ENCODE data around the gene NCAN. TPM values are rescaled to one million over a fixed set of nuclear protein-coding genes. Genes with fewer than 3 reads are reported as not detected.

The NCAN gene
- total RNA-seq, 4 donors from 2014 or later, result not detected

DNA sequence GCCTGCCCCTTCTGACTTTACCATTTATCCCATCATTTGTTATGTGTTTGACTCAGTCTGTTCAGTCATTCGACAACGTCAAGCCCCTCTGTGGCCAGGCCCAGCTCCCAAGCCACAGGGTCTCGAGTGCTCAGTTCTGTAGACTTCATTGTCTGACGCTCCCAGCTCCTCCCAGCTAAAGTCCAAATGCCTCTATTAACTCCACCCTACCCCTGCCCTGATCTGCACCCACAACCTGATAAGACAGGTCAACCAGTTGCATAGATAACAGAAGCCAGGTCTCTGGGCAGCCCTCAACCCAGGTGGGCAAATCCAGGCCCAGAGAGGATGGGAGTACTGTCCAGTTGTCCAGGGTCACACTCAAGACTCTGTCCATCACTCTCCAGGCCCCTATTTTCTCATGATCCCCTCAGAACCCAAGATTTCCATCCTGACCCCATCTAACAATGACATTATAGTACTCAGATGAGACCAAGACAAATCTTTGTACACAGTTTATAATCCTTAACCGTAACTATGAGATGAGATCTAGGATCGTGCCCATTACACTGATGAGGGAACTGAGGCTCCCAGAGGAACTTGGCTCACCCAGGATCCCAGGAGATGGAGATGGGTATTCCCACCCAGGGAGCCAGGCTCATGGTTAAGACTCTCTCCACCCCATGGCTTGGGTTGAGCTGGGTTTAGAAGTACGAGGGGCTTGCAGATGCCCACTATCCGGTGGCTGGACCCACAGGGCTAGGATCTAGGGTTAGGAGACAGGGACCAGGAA, 60.3 kb downstream of the NCAN start:
- no peak overlapping the region for H3K4me3 ChIP-seq (ENCODE audit: low read depth, poor library complexity, severe bottlenecking)
- WGBS, 2 donors, result 94 to 95% methylated on average over 8 of the region's 8 CpGs
- DNase-seq (ENCODE audit: low spot score in 2 of 2), result no peak
- TF ChIP-seq POLR2A (IDR thresholded peaks at IDR 0.05) (no peak), CTCF (IDR thresholded peaks at IDR 0.05) (no peak)
- intact Hi-C loops (cut with DNase I; ENCODE audit: low total_unique reads), result no loop called here

GRCh38 chr19:19274146-19274545, 62.4 kb downstream of the NCAN start:
- WGBS, 2 donors, result 78 to 81% methylated on average over 6 to 8 of the region's 8 CpGs
- H3K4me3 ChIP-seq (ENCODE audit: low read depth, poor library complexity, severe bottlenecking), result no peak overlapping the region
- intact Hi-C loops (cut with DNase I; ENCODE audit: low total_unique reads), result no loop called here
- no peak for DNase-seq (ENCODE audit: low spot score in 2 of 2)
- TF ChIP-seq POLR2A (IDR thresholded peaks at IDR 0.05) (no peak), CTCF (IDR thresholded peaks at IDR 0.05) (no peak)

DNA sequence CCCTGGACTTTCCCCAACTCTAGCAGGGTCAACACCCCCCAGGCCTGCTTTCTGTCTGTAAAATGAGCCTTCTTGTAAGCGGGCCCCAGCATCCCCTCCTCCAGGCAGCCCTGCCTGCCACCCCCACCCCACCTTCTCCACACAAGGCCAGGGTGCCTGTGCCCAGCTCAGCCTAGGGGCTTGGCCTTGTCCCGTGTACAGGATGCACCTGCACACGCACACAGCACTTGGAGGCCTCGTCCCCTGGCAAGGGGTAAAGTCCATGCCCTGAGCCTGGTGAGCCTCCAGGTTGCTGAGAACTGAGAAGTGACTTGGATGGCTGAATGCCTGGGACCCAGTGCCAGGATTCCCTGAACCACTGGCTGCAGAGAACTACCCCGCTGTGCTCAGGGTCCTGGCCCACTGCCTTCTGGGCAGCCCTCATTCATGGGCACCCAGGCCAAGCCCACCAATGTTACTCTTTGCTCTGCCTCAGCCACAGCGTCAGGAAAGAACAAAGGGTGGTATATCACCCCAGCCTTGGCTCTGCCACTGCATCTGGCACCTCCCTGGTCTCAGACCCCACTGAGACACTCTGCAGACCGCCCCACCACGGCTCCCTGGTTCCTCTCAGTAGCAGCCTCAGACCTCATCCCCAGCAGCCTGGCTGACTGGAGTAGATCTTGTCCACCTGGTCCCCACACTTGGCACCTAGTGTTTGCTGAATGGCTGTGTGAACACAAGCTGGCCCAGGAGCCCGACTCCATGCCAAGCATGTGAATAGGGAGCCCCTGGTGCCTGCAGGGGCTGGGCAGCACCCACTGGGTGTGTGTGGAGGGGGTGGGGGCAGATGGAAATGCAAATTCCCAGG, 63.2 kb downstream of the NCAN start:
- TF ChIP-seq POLR2A (IDR thresholded peaks at IDR 0.05), result no peak
- no peak for TF ChIP-seq CTCF (IDR thresholded peaks at IDR 0.05)
- WGBS, 2 donors, result 62 to 64% methylated on average over 8 to 9 of the region's 9 CpGs
- intact Hi-C loops (cut with DNase I; ENCODE audit: low total_unique reads), result no loop called here
- no peak for DNase-seq (ENCODE audit: low spot score in 2 of 2)
- no peak overlapping the region for H3K4me3 ChIP-seq (ENCODE audit: low read depth, poor library complexity, severe bottlenecking)

DNA sequence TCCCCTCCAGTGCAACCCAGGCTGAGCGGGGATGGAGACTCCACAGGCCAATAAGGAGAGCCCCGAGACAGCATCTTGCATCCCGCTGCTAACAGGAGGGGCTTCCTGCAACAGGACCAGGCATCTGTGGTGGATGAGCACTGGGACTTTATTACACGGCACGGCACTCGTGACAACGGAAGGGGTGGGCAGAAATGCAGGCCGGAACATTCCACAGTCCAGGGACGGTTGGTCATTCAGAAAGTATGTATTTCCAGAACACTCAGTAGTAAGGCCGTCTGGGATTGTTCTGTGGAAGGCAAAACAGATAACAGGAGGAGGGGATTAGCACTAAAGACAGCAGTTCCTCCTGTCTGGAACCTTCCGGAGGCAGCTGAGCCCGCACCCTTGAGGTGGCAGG, 64.6 kb downstream of the NCAN start:
- intact Hi-C loops (cut with DNase I; ENCODE audit: low total_unique reads), result no loop called here
- WGBS, 2 donors, result 87 to 93% methylated on average over 12 of the region's 12 CpGs
- DNase-seq (ENCODE audit: low spot score in 2 of 2), result no peak
- TF ChIP-seq CTCF (IDR thresholded peaks at IDR 0.05) (no peak), POLR2A (IDR thresholded peaks at IDR 0.05) (no peak)
- H3K4me3 ChIP-seq (ENCODE audit: low read depth, poor library complexity, severe bottlenecking), result no peak overlapping the region

- intact Hi-C loops (cut with DNase I; ENCODE audit: low total_unique reads), result no loop called here
- H3K4me3 ChIP-seq (ENCODE audit: low read depth, poor library complexity, severe bottlenecking), result no peak overlapping the region
- DNase-seq (ENCODE audit: low spot score in 2 of 2), result no peak
- TF ChIP-seq CTCF (IDR thresholded peaks at IDR 0.05), result no peak
- no peak for TF ChIP-seq POLR2A (IDR thresholded peaks at IDR 0.05)
- 92 to 93% methylated on average over 17 to 18 of the region's 20 CpGs for WGBS, 2 donors
These were observed 65.1 kb downstream of the NCAN start for GRCh38 chr19:19276851-19277250.
